GM12878 (cell line): ENCODE data around the gene FGF2. TPM values are rescaled to one million over a fixed set of nuclear protein-coding genes. Genes with fewer than 3 reads are reported as not detected.

Source experiments
- ATAC-seq: fragments of 200-7000 bp; cut with Tn5 transposase; 3 replicates; pipeline ENCODE4 v1.9.1; 2020; ENCODE audit warnings: mild to moderate bottlenecking, moderate library complexity
- BruUV-seq: library from RNA; stranded (reverse); fragments of 400-500 nt; replicated peaks from 2 replicates; lab custom pipeline; 2021; lab: Mats Ljungman, UMichigan
- CTCF ChIA-PET: fragments of 300-600 bp; sonication (Branson Sonifier 250); formaldehyde crosslinking; extraction: SDS; loops from one replicate; lab custom pipeline; 2021; ENCODE audit warnings: inconsistent platforms; lab: Yijun Ruan, JAX
- POLR2A ChIA-PET: fragments of 350-600 bp; formaldehyde crosslinking; extraction: SDS; loops from one replicate; lab custom pipeline; 2021; ENCODE audit warnings: inconsistent platforms; lab: Charles Lee
- RAD21 ChIA-PET: fragments of 300-600 bp; sonication (Branson Sonifier 250); formaldehyde crosslinking; loops from one replicate; lab custom pipeline; 2023; ENCODE audit warnings: antibody characterized with exemption; ENCODE audit not compliant: unreplicated experiment; lab: Charles Lee
- SMC1A ChIA-PET: fragments of 300-600 bp; sonication (Branson Sonifier 250); formaldehyde crosslinking; loops from one replicate; lab custom pipeline; 2023; ENCODE audit not compliant: unreplicated experiment, uncharacterized antibody; lab: Charles Lee
- DNase-seq: peaks from one replicate; pipeline ENCODE4 v3.0.0-alpha.2; 2011; ENCODE audit warnings: low read depth, low spot score
- FAIRE-seq: peaks from 3 replicates; lab custom pipeline; 2011; peaks lifted over from hg19 to GRCh38; lab: Jason Lieb, UNC
- H2AFZ ChIP-seq: 2 replicates; pipeline ENCODE4 v1.6.0; 2011; ENCODE audit warnings: low read depth, low read length, control low read depth; ENCODE audit not compliant: control insufficient read depth
- H3K27ac ChIP-seq: 2 replicates; pipeline ENCODE4 v1.5.1; 2011; ENCODE audit warnings: control low read depth; ENCODE audit not compliant: control insufficient read depth, insufficient read depth
- H3K27me3 ChIP-seq, 2 experiments: replicated peaks in 1 of 2; 2 replicates each; pipeline versions ENCODE4 v1.6.0 to v1.6.1; 2011; ENCODE audit warnings: low read length in 1 of 2; ENCODE audit not compliant: control insufficient read depth in 2 of 2, insufficient read depth in 2 of 2
- H3K36me3 ChIP-seq, 2 experiments: 2 replicates each; pipeline ENCODE4 v1.5.1; 2011; ENCODE audit warnings: low read length in 1 of 2; ENCODE audit not compliant: control insufficient read depth in 2 of 2, insufficient read depth in 2 of 2
- H3K4me1 ChIP-seq: 2 replicates; pipeline ENCODE4 v1.6.1; 2011; ENCODE audit warnings: mild to moderate bottlenecking, low read length, moderate library complexity, mixed read lengths; ENCODE audit not compliant: control insufficient read depth, insufficient read depth
- H3K4me2 ChIP-seq: 2 replicates; pipeline ENCODE4 v1.6.0; 2011; ENCODE audit warnings: control low read depth; ENCODE audit not compliant: control insufficient read depth, insufficient read depth
- H3K4me3 ChIP-seq: fragments of 200-600 bp; sonication (generic); 2 replicates; pipeline ENCODE4 v1.5.1; 2016
- H3K79me2 ChIP-seq: 2 replicates; pipeline ENCODE4 v1.6.0; 2011; ENCODE audit warnings: low read length; ENCODE audit not compliant: control insufficient read depth, insufficient read depth
- H3K9ac ChIP-seq: 2 replicates; pipeline ENCODE4 v1.8.0; 2011; ENCODE audit warnings: low read length, control low read depth, mixed read lengths; ENCODE audit not compliant: control insufficient read depth, insufficient read depth
- H3K9me3 ChIP-seq: replicated peaks from 3 replicates; pipeline ENCODE4 v1.5.1; 2011; ENCODE audit warnings: mild to moderate bottlenecking, low read length; ENCODE audit not compliant: control insufficient read depth, insufficient read depth
- H4K20me1 ChIP-seq: 2 replicates; pipeline ENCODE4 v1.6.0; 2011; ENCODE audit not compliant: control insufficient read depth, insufficient read depth
- BHLHE40 ChIP-seq, 2 experiments: fragments of 450-650 bp in 1 of 2; IDR thresholded peaks; 2 replicates each; pipeline ENCODE4 v1.6.1; 2011 to 2017; ENCODE audit warnings: low read depth in 2 of 2, borderline replicate concordance in 1 of 2, improper control_type of control experiment in 1 of 2, low read length in 1 of 2, mild to moderate bottlenecking in 1 of 2
- BRCA1 ChIP-seq: IDR thresholded peaks from 2 replicates; pipeline ENCODE4 v1.6.1; 2011; ENCODE audit warnings: low read depth, low read length, improper control_type of control experiment
- CHD1 ChIP-seq: IDR thresholded peaks from 2 replicates; pipeline ENCODE4 v1.6.1; 2012; ENCODE audit warnings: low read depth, low read length, improper control_type of control experiment
- CUX1 ChIP-seq: IDR thresholded peaks from 2 replicates; pipeline ENCODE4 v1.6.1; 2012; ENCODE audit warnings: improper control_type of control experiment, low read depth, low read length; ENCODE audit not compliant: insufficient replicate concordance
- EGR1 ChIP-seq, 2 experiments: IDR thresholded peaks; 1 replicate in 1 of 2; 2 replicates in 1 of 2; pipeline ENCODE4 v1.6.1; 2011 to 2012; ENCODE audit warnings: low read depth in 2 of 2, low read length in 2 of 2, borderline replicate concordance in 1 of 2, mild to moderate bottlenecking in 1 of 2, moderate library complexity in 1 of 2
- FOXK2 ChIP-seq: fragments of 450-650 bp; IDR thresholded peaks from 2 replicates; pipeline ENCODE4 v1.6.1; 2017; ENCODE audit warnings: mild to moderate bottlenecking, moderate library complexity
- GATAD2B ChIP-seq: fragments of 450-650 bp; conservative IDR thresholded peaks from 2 replicates; pipeline ENCODE4 v1.6.1; 2017; ENCODE audit warnings: low read depth, mild to moderate bottlenecking, moderate library complexity
- NFXL1 ChIP-seq: fragments of 450-650 bp; IDR thresholded peaks from 2 replicates; pipeline ENCODE4 v1.6.1; 2017; ENCODE audit warnings: antibody characterized with exemption, mild to moderate bottlenecking, borderline replicate concordance
- NFYA ChIP-seq: IDR thresholded peaks from 2 replicates; pipeline ENCODE4 v1.6.1; 2011; ENCODE audit warnings: low read depth, mild to moderate bottlenecking, low read length, improper control_type of control experiment, borderline replicate concordance
- PAX5 ChIP-seq: IDR thresholded peaks from 2 replicates; pipeline ENCODE4 v1.6.1; 2011; ENCODE audit warnings: low read depth, low read length, borderline replicate concordance
- RFX5 ChIP-seq: IDR thresholded peaks from 2 replicates; pipeline ENCODE4 v1.6.1; 2011; ENCODE audit warnings: low read depth, low read length, improper control_type of control experiment
- SMC3 ChIP-seq: IDR thresholded peaks from 2 replicates; pipeline ENCODE4 v1.6.1; 2011; ENCODE audit warnings: low read length, improper control_type of control experiment, borderline replicate concordance
- ZNF687 ChIP-seq: fragments of 450-650 bp; IDR thresholded peaks from 2 replicates; pipeline ENCODE4 v1.6.1; 2017; ENCODE audit warnings: mild to moderate bottlenecking, moderate library complexity
- WGBS: methylation state at CpG from one replicate; pipeline ENCODE4 v1.1.6; 2016; ENCODE audit warnings: low lambda C conversion rate; ENCODE audit not compliant: insufficient replicate concordance, insufficient coverage; ENCODE audit errors: missing lambda C conversion rate; 5-methylcytosine and 5-hydroxymethylcytosine counted together
- in situ Hi-C: fragments of 300-500 bp; cut with MboI; formaldehyde crosslinking; loops from 9 replicates; pipeline ENCODE4 v1.14.3; 2018; ENCODE audit warnings: mixed read lengths
- intact Hi-C: fragments of 100-400 bp; cut with micrococcal nuclease; formaldehyde crosslinking; loops from one replicate; pipeline ENCODE4 v1.14.2; 2022; ENCODE audit not compliant: unreplicated experiment
- polyA plus RNA-seq, 11 experiments: library from polyadenylated mRNA; depleted of rRNA in 4 of 11; unstranded in 6 of 11; stranded (reverse) in 5 of 11; fragments of >200 nt; fragmentation: Nextera tagmentation in 4 of 11; fragmentation: Illumina TruSeq in 1 of 11; extraction: Ambion mirVana in 4 of 11; extraction: Trizol in 1 of 11; gene quantifications; 1 replicate in 1 of 11; 2 replicates in 10 of 11; pipeline versions ENCODE4 v1.2.1 to v1.2.3, GENCODE V29; 2011 to 2016; ENCODE audit warnings: inconsistent platforms in 2 of 11, missing spikeins in 2 of 11, low read depth in 1 of 11
- total RNA-seq, 4 experiments: library from RNA; depleted of rRNA in 3 of 4; stranded (reverse); fragments of >200 nt in 3 of 4; fragmentation: Illumina TruSeq in 1 of 4; extraction: Trizol in 1 of 4; gene quantifications; 2 replicates each; pipeline versions ENCODE4 v1.2.1 to v1.2.3, GENCODE V29; 2013 to 2021

FGF2 gene
- total and polyA plus RNA-seq, 10 of the 15 experiments (the other 5 are each of a cell fraction or from before 2014, with no cell fraction given): 0.13 to 1.7 (median 0.25) TPM

GRCh38 chr4:122882857-122883735 lies 56.5 kb downstream of the FGF2 start (continued):
- TF ChIP-seq BHLHE40 (IDR thresholded peaks at IDR 0.05; ENCODE audit: borderline replicate concordance in 1 of 2, low read depth in 2 of 2, low read length in 1 of 2): no peak
- no peak for TF ChIP-seq NFXL1
- TF ChIP-seq PAX5: no peak
- TF ChIP-seq GATAD2B: no peak
- no peak for TF ChIP-seq ZNF687
- TF ChIP-seq FOXK2: no peak
- TF ChIP-seq NFYA: no peak
- TF ChIP-seq, all 136 proteins: peak for 0

GRCh38 chr4:122884499-122884898 lies 57.9 kb downstream of the FGF2 start:
- no peak for ATAC-seq
- Histone ChIP-seq H3K9me3 (peaks cover 5% of the 10 kb centered on the region; the same call in 2 of the 3 replicates), H3K79me2 (no peaks in the 10 kb centered on the region), H3K36me3 (no peaks in the 10 kb centered on the region), H3K27me3 (no peaks in the 10 kb centered on the region), H3K4me3 (no peak overlapping the region), H4K20me1 (no peaks in the 10 kb centered on the region), H3K4me2 (no peak overlapping the region), H3K27ac (no peak overlapping the region), H3K9ac (no peak overlapping the region), H3K4me1 (no peaks in the 10 kb centered on the region), H2AFZ (no peak overlapping the region)
- no TSS peak for BruUV-seq
- intact Hi-C loops (no loop called here), in situ Hi-C loops (no loop called here)
- 69% methylated on average over 1 of the region's 1 CpG for WGBS
- RAD21 ChIA-PET: no interaction called here
- FAIRE-seq: no peak
- DNase-seq: no peak
- CTCF ChIA-PET: no interaction called here
- POLR2A ChIA-PET: no interaction called here
- SMC1A ChIA-PET: no interaction called here
- no peak for TF ChIP-seq SMC3
- TF ChIP-seq CHD1: no peak
- TF ChIP-seq CUX1: no peak
- TF ChIP-seq EGR1 (IDR thresholded peaks at IDR 0.05; ENCODE audit: borderline replicate concordance in 1 of 2, low read depth in 2 of 2, low read length in 2 of 2): no peak
- no peak for TF ChIP-seq RFX5
- no peak for TF ChIP-seq BRCA1
